HG03135 (cell line): ENCODE results near the gene RHBDF2.

Experiments used
- ATAC-seq: cut with Tn5 transposase; IDR thresholded peaks from one replicate; pipeline ENCODE4 v1.9.1; 2021; ENCODE audit warnings: mild to moderate bottlenecking, moderate library complexity; ENCODE audit not compliant: unreplicated experiment

The RHBDF2 gene

GRCh38 chr17:76502341-76503211 lies 1.4 kb upstream of the RHBDF2 start:
- ATAC-seq, result no peak

GRCh38 chr17:76501827-76502307 lies 644 bp upstream of the RHBDF2 start:
- ATAC-seq, result no peak

GRCh38 chr17:76500747-76501017 lies 541 bp downstream of the RHBDF2 start:
- no peak for ATAC-seq

GRCh38 chr17:76500074-76500746 lies 1.0 kb downstream of the RHBDF2 start:
- no peak for ATAC-seq

GRCh38 chr17:76499267-76499667 lies 2.0 kb downstream of the RHBDF2 start:
- no peak for ATAC-seq

- no peak for ATAC-seq
Observed at GRCh38 chr17:76498876-76499251, 2.4 kb downstream of the RHBDF2 start.

GRCh38 chr17:76497979-76498875 lies 3.0 kb downstream of the RHBDF2 start:
- ATAC-seq, result no peak

GRCh38 chr17:76497699-76497978 lies 3.6 kb downstream of the RHBDF2 start:
- no peak for ATAC-seq

GRCh38 chr17:76496464-76496863 lies 4.8 kb downstream of the RHBDF2 start:
- no peak for ATAC-seq

GRCh38 chr17:76495663-76496400 lies 5.4 kb downstream of the RHBDF2 start:
- ATAC-seq, result no peak

- ATAC-seq, result no peak
Observed at GRCh38 chr17:76493505-76494167, 7.6 kb downstream of the RHBDF2 start.

GRCh38 chr17:76492989-76493501 lies 8.2 kb downstream of the RHBDF2 start:
- ATAC-seq, result peak; percentile 48

- peak; percentile 36 for ATAC-seq
Observed at GRCh38 chr17:76492123-76492988, 8.9 kb downstream of the RHBDF2 start.

GRCh38 chr17:76491271-76492122 lies 9.7 kb downstream of the RHBDF2 start:
- ATAC-seq, result no peak

- no peak for ATAC-seq
Observed at GRCh38 chr17:76490112-76490710, 11.0 kb downstream of the RHBDF2 start.

- no peak for ATAC-seq
Observed at GRCh38 chr17:76487451-76488192, 13.6 kb downstream of the RHBDF2 start.

- no peak for ATAC-seq
Observed at GRCh38 chr17:76485569-76485968, 15.7 kb downstream of the RHBDF2 start.
